Measurements from ENCODE around the gene ATXN7L3. TPM values are rescaled to one million over a fixed set of nuclear protein-coding genes. Genes with fewer than 3 reads are reported as not detected.
"Not testable (repeated sequence)": the region's sequence is repeated elsewhere in the genome, so short reads cannot be mapped to it uniquely, and the experiment has no call there.

Gene ATXN7L3
- total RNA-seq, 2 experiments from 2014 or later = 116 TPM

- Mint-ChIP-seq H3K36me3 (peaks cover 6% of the 10 kb centered on the region), H3K27ac (peak overlapping the region; percentile 33), H3K9me3 (no peaks in the 10 kb centered on the region), H3K27me3 (no peaks in the 10 kb centered on the region), H3K4me1 (no peaks in the 10 kb centered on the region), H3K4me3 (no peak overlapping the region)
- DNase-seq = no peak
- no peak for ATAC-seq (ENCODE audit: low read depth)
- POLR2A ChIA-PET = interaction anchor here (1.0 to 4.6 kb wide), 3 partner anchors 10 to 105 kb away, joined by 3 to 27 read pairs (median 4); partner anchors contain the start of gene TMUB2
These were observed 27.7 kb downstream of the ATXN7L3 start for GRCh38 chr17:44171931-44172455.

- no peaks in the 10 kb centered on the region for H3K4me1 Mint-ChIP-seq
- H3K4me3 Mint-ChIP-seq = no peak within 1 kb of the TSS
- POLR2A ChIA-PET = interaction anchor here (1.1 to 4.6 kb wide), 2 partner anchors 15 to 31 kb away, joined by 3 to 27 read pairs; partner anchors contain the start of gene TMUB2
- DNase-seq = no peak
- no peaks in the 10 kb centered on the region for H3K9me3 Mint-ChIP-seq
- H3K27me3 Mint-ChIP-seq = no peaks in the 10 kb centered on the region
- ATAC-seq (ENCODE audit: low read depth) = no peak
- no peak within 1 kb of the TSS for H3K27ac Mint-ChIP-seq
- H3K36me3 Mint-ChIP-seq = peaks cover under 1% of the 10 kb centered on the region
These were observed 29.0 kb downstream of the ATXN7L3 start, which contains the start of gene ASB16 for GRCh38 chr17:44170499-44171201. Gene ASB16, plus strand, starts transcription at chr17:44170704. Its CDS starts 86 bp downstream, at chr17:44170790.

- no peaks in the 10 kb centered on the region for H3K36me3 Mint-ChIP-seq
- no peaks in the 10 kb centered on the region for H3K9me3 Mint-ChIP-seq
- no peaks in the 10 kb centered on the region for H3K27me3 Mint-ChIP-seq
- no peak for DNase-seq
- ATAC-seq (ENCODE audit: low read depth) = no peak
- POLR2A ChIA-PET = interaction anchor here (1.1 to 4.6 kb wide), 2 partner anchors 15 to 32 kb away, joined by 3 to 27 read pairs; partner anchors contain the start of gene TMUB2
- no peak overlapping the region for H3K27ac Mint-ChIP-seq
- H3K4me1 Mint-ChIP-seq = no peaks in the 10 kb centered on the region
- no peak overlapping the region for H3K4me3 Mint-ChIP-seq
These were observed 29.6 kb downstream of the ATXN7L3 start for GRCh38 chr17:44170135-44170498.

GRCh38 chr17:44167181-44167861 lies 32.4 kb downstream of the ATXN7L3 start:
- no peak for DNase-seq
- no peak overlapping the region for H3K4me3 Mint-ChIP-seq
- POLR2A ChIA-PET = no interaction called here
- no peaks in the 10 kb centered on the region for H3K36me3 Mint-ChIP-seq
- no peaks in the 10 kb centered on the region for H3K9me3 Mint-ChIP-seq
- no peak for ATAC-seq (ENCODE audit: low read depth)
- H3K4me1 Mint-ChIP-seq = no peaks in the 10 kb centered on the region
- no peak overlapping the region for H3K27ac Mint-ChIP-seq
- H3K27me3 Mint-ChIP-seq = no peaks in the 10 kb centered on the region

GRCh38 chr17:44164476-44164875 lies 35.2 kb downstream of the ATXN7L3 start:
- Mint-ChIP-seq H3K4me3 (no peak overlapping the region), H3K9me3 (no peaks in the 10 kb centered on the region), H3K27me3 (no peaks in the 10 kb centered on the region), H3K36me3 (peaks cover 1% of the 10 kb centered on the region), H3K4me1 (no peaks in the 10 kb centered on the region), H3K27ac (no peak overlapping the region)
- ATAC-seq (ENCODE audit: low read depth) = no peak
- POLR2A ChIA-PET = interaction anchor here (0.6 kb wide), 1 partner anchor 57 kb away, joined by 4 read pairs; no protein-coding TSS in a partner anchor
- no peak for DNase-seq

- Mint-ChIP-seq H3K4me1 (no peaks in the 10 kb centered on the region), H3K4me3 (no peak overlapping the region), H3K27me3 (no peaks in the 10 kb centered on the region), H3K27ac (no peak overlapping the region), H3K9me3 (no peaks in the 10 kb centered on the region), H3K36me3 (peaks cover 7% of the 10 kb centered on the region)
- POLR2A ChIA-PET = no interaction called here
- ATAC-seq (ENCODE audit: low read depth) = no peak
- DNase-seq = no peak
These were observed 40.0 kb downstream of the ATXN7L3 start for GRCh38 chr17:44159519-44160210.

GRCh38 chr17:44155488-44155887 lies 44.2 kb downstream of the ATXN7L3 start:
- DNase-seq (no peak), ATAC-seq (ENCODE audit: low read depth) (no peak)
- POLR2A ChIA-PET = interaction anchor here (0.5 kb wide), 1 partner anchor 112 kb away, joined by 4 read pairs; no protein-coding TSS in a partner anchor
- Mint-ChIP-seq H3K4me3 (no peak overlapping the region), H3K4me1 (peaks cover 6% of the 10 kb centered on the region), H3K27ac (no peak overlapping the region), H3K36me3 (peaks cover 14% of the 10 kb centered on the region), H3K27me3 (no peaks in the 10 kb centered on the region), H3K9me3 (no peaks in the 10 kb centered on the region)

GRCh38 chr17:44152875-44153274 lies 46.8 kb downstream of the ATXN7L3 start:
- Mint-ChIP-seq H3K27ac (no peak overlapping the region), H3K9me3 (no peaks in the 10 kb centered on the region), H3K4me3 (peak overlapping the region; percentile 2), H3K36me3 (peaks cover 17% of the 10 kb centered on the region), H3K27me3 (no peaks in the 10 kb centered on the region), H3K4me1 (peaks cover 14% of the 10 kb centered on the region)
- POLR2A ChIA-PET = no interaction called here
- ATAC-seq (ENCODE audit: low read depth) (no peak), DNase-seq (no peak)

- Mint-ChIP-seq H3K27ac (no peak overlapping the region), H3K4me3 (no peak overlapping the region), H3K27me3 (no peaks in the 10 kb centered on the region), H3K4me1 (peaks cover 21% of the 10 kb centered on the region), H3K36me3 (peaks cover 22% of the 10 kb centered on the region), H3K9me3 (no peaks in the 10 kb centered on the region)
- POLR2A ChIA-PET = interaction anchor here (1.3 kb wide), 1 partner anchor 26 kb away, joined by 3 read pairs; the partner anchor contains the start of gene HDAC5
- no peak for ATAC-seq (ENCODE audit: low read depth)
- no peak for DNase-seq
These were observed 49.8 kb downstream of the ATXN7L3 start for GRCh38 chr17:44149750-44150329.

- not testable (repeated sequence) for H3K4me3 Mint-ChIP-seq; H3K9me3 Mint-ChIP-seq; ATAC-seq (ENCODE audit: low read depth); H3K27me3 Mint-ChIP-seq; H3K27ac Mint-ChIP-seq; DNase-seq
- Mint-ChIP-seq H3K36me3 (peaks cover 22% of the 10 kb centered on the region), H3K4me1 (peaks cover 21% of the 10 kb centered on the region)
- POLR2A ChIA-PET = interaction anchor here (0.6 to 1.3 kb wide), 3 partner anchors 26 to 141 kb away, joined by 3 to 6 read pairs (median 3); partner anchors contain the start of gene HDAC5
These were observed 50.6 kb downstream of the ATXN7L3 start for GRCh38 chr17:44149066-44149465.

GRCh38 chr17:44147812-44148211 lies 51.9 kb downstream of the ATXN7L3 start:
- Mint-ChIP-seq H3K4me3 (no peak overlapping the region), H3K4me1 (peaks cover 21% of the 10 kb centered on the region), H3K27me3 (no peaks in the 10 kb centered on the region), H3K9me3 (no peaks in the 10 kb centered on the region), H3K36me3 (peaks cover 18% of the 10 kb centered on the region), H3K27ac (no peak overlapping the region)
- ATAC-seq (ENCODE audit: low read depth) = no peak
- POLR2A ChIA-PET = interaction anchor here (1.1 kb wide), 1 partner anchor 38 kb away, joined by 3 read pairs; no protein-coding TSS in a partner anchor
- no peak for DNase-seq

GRCh38 chr17:44146375-44147346 lies 53.0 kb downstream of the ATXN7L3 start:
- Mint-ChIP-seq H3K36me3 (peaks cover 16% of the 10 kb centered on the region), H3K27me3 (no peaks in the 10 kb centered on the region), H3K9me3 (no peaks in the 10 kb centered on the region), H3K27ac (no peak overlapping the region), H3K4me1 (peaks cover 23% of the 10 kb centered on the region), H3K4me3 (no peak overlapping the region)
- ATAC-seq (ENCODE audit: low read depth) (no peak), DNase-seq (no peak)
- POLR2A ChIA-PET = interaction anchor here (0.6 to 1.1 kb wide), 4 partner anchors 20 to 900 kb away, joined by 3 to 8 read pairs (median 4); no protein-coding TSS in a partner anchor

All from activated naive CD8-positive, alpha-beta T cell treated with anti-CD3 and anti-CD28 coated beads, Interleukin-2, amount 10 ng/mL, durations not matched to agents 7 days and 5 days (primary cell).